GM18870 (cell line): ENCODE results near the gene CLCNKB.
"Not testable (repeated sequence)": the region's sequence is repeated elsewhere in the genome, so short reads cannot be mapped to it uniquely, and the experiment has no call there.

Experiments
- ATAC-seq: cut with Tn5 transposase; IDR thresholded peaks from one replicate; pipeline ENCODE4 v1.9.1; 2021; ENCODE audit warnings: moderate library complexity; ENCODE audit not compliant: unreplicated experiment

Gene CLCNKB

DNA sequence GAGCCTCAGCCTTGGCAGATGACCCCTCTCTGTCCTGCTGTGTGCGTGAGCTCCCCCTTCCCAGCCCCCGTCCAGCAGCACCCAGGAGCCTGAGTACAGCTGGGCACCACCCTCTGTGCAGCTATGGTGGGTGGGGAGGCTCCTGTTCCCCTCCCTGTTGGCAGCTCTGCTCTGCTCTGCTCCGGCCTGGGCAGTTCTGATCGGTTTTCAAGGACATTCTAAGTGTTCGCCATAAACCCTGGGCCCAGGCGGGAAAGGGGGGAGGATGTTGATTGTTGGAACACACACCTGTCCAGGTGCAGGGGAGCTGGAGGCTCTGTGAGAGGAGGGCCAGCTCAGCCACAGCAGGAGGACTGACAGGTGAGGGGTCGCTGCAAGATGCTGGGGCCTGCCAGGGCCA, at the start of gene CLCNKB:
Gene CLCNKB, plus strand, starts transcription at position 262 of the 400 bp plus-strand sequence. CDS start 711 bp downstream, outside the sequence.
- no peak for ATAC-seq

DNA sequence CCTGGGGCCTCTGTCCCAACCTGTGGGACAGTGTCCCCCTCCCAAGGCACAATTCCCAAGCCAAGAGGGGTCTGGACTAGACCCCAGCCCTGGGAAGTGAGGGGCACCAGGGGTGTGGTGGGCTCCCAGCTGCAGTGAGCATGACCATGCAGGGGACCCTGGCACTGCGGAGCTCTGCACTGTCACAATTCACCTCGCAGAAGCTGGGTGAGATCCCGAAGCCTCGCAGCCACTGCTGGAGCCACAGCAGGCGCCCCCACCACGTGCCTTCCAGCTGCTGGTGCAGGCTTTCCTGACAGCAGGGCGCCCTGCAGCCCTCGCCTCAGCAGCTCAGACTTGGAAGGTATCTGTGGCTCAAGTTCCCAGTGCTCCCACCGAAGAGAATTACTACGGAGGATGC, 49.5 kb upstream of the CLCNKB start:
- no peak for ATAC-seq

DNA sequence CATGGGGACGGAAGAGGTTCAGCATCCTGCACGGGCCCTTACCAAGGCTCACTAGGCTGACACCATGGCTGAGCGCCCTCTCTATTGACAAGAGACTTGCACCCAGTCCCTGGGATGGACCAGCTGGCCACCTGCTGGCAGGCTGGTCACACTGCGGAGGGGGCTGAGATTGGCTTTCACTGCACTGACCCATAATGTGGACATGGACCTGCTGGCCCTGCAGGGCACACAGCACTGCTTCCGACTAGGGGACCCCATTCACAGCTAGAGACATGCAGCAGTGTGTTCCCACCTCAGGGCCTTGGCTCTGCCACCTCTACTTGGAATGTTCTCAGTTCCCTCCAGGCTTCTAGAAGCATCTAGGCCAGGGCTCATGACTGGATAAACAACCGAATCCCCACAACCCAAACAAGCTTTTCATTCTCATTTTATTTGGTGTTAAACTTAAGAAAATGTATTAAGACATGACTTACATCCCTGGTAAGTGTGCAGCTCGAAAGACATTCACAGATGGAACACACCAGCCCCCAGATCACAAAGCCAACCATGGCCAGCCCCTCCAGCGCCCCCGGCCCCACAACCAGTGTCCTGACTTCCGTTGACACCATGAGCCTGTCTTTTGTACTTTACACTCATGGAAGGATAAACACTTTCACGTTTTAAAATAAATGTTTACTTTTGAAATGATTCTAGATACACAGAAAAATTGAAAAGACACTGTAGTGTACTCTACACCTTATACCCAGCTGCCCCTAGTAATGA, 48.8 kb upstream of the CLCNKB start:
- ATAC-seq, result no peak

DNA sequence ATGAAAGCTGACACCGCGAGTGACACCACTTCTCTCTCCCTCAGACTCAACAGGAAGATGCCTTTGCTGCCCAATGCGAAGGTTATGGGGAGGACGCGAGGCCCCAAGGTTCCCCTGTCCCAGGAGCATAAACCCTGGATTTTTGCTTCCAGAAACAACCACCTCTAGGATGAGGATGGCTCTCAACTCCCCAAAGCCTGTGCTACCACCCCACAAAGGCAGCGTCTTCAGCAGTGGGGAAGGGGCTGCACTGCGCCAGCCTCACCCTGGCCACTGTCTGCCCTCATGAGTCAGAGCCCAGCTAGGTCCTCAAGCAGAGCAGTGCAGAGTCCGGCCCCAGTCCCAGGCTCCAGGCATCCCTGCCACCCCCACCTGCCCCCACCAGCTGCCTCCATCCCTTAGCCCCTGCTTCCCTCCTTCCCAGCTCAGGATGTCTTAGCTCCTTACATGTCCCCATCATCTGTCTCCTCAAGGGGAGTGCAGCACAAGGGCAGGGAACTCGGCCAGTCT, 46.5 kb upstream of the CLCNKB start:
- no peak for ATAC-seq

DNA sequence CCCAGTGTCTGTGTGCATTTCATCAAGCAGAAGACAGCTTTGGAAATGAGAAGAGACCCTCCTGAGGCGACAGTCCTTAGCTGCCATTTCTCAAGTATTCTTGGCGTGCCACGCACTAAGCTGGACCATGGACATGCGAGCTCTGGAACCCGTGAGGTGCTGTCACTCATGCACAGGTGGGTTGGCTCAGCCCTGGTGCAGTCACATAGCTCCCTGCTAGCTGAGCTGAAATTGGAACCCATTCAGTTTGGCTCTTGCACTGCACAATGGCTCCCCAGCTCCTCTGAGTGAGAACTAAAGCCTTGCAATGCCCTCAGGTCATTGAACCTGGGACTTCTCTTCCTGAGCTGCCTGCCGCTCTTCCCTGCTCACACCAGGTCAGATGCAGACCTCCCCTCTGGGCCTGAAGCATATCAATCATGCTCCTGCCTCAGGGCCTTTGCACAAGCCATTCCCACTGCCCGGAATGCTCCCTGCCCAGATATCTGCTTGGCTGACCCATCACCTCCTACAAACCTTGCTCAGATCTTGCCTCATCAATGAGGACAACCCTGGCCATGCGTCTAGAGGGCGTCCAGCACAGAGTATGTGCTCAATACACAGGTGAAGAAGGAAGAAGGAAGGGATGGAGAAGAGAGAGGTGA, 45.8 kb upstream of the CLCNKB start:
- no peak for ATAC-seq

DNA sequence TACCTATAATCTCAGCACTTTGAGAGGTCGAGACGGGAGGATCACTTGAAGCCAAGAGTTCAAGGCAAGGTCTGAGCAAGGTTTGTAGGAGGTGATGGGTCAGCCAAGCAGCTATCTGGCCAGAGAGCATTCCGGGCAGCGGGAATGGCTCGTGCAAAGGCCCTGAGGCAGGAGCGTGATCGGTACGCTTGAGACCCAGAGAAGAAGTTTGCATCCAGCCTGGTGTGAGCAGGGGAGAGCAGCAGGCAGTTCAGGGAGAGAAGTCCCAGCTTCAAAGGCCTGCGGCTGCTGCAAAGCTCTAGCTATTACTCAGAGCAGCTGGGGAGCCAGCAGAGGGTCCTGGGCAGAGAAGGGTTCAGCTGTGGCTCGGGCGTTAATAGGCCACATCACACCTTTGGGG, 44.7 kb upstream of the CLCNKB start:
- ATAC-seq, result no peak

DNA sequence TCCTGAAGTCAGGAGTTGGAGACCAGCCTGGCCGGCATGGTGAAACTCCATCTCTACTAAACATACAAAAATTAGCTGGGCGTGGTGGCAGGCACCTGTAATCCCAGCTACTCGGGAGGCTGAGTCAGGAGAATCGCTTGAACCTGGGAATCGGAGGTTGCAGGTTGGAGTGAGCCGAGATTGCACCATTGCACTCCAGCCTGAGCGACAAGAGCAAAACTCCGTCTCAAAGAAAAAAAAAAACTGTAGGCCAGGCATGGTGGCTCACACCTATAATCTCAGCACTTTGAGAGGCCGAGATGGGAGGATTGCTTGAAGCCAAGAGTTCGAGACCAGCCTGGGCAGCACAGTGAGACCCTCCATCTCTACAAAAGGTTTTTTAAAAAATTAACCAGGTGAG, 42.3 kb upstream of the CLCNKB start:
- ATAC-seq, result not testable (repeated sequence)

DNA sequence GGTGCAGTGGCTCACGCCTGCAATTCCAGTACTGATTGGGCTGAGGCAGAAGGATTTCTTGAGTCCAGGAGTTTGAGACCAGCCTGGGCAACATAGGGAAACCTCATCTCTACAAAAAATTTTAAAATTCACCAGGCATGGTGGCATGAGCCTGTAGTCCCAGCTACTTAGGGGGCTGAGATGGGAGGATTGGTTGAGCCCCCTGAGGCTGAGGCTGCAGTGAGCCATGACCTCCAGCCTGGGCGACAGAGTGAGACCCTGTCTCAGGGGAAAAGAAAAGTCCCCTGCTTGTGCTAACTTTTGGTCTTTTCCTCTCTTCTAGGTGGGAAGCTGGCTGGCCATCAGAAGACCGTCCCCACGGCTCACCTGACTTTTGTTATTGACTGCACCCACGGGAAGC, 38.0 kb upstream of the CLCNKB start:
- ATAC-seq, result no peak

DNA sequence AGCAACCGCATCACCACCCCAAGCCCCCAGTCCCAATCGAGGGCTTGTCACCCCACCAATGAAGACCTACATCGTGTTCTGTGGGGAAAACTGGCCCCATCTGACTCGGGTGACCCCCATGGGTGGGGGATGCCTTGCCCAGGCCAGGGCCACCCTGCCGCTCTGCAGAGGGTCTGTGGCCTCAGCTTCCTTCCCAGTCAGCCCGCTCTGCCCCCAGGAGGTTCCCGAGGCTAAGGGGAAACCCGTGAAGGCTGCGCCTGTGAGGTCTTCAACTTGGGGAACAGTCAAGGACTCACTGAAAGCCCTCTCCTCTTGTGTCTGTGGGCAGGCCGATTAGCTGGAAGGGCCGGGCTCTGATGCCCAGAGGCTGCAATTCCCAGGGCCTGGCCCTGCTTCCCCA, 37.6 kb upstream of the CLCNKB start:
- ATAC-seq, result no peak

DNA sequence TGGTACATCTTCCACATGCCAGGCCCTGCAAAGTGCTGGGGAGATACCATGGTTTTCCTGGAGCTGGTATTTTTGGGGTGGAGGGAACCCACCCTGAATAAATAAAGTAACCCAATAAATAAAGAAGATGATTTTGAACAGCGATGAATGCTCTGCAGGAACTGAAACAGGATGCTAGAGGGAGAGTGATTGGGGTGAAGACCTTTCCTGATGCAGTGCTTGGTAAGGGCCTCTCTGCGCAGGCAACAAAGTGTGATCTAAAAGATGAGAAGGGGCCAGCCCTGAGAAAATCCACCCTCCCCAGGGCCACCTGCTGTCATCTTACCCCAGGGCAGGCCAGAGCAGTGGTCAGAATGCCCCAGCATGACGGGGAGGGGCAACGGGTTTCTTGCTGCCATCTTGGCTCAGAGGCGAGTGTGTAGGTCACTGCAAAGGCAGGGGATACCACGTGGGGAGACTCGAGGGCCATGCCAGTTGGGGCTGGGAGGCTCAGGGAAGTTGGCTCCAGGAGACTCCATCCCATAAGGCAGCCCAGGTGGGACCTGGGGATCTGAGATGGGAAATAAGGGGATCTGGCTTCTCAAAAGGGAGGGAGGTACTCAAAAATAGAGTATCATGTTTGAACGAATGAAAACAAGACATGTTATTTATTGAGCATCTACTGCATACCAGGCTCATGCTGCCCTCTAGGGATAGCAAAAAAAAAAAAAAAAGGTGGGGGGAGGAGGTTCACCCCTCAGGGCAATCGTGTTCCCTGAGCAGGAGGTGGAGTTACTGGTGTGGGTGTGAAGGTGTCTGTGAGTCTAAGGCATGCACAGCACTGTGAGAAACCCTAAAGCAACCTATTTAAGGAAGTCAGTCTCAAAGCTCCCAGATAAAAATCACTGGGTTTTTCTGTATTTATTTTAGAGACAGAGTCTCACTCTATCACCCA, 36.8 kb upstream of the CLCNKB start:
- ATAC-seq, result no peak

DNA sequence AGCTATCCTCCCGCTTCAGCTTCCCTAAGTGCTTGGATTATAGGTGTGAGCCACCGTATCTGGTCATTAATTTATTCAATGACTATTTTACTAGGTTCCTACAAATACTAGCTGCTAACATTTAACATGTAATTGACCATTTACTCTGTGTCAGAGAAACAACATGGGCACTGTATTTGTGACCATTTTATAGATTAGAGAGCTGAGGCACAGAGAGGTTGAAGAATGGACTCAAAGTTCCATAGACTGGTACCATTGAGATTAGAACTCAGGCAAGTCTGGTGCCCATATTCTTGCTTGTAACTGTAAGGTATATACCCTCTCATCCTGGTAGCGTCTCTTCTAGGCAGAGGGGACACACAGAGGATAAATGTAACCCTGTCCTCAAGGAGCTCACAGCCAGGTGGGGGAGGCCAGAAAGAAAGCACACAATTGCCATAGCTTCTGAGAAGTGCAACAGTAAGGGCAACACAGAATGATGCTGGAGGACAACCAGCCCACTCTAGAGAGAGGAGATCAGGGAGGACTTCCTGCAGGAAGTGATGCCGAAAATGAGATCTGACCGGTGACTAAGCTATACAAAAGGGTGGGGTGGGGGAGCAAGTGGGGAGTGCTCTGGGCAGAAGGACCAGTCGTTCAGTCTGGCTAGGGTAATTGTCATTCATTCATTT, 35.8 kb upstream of the CLCNKB start:
- ATAC-seq, result no peak

DNA sequence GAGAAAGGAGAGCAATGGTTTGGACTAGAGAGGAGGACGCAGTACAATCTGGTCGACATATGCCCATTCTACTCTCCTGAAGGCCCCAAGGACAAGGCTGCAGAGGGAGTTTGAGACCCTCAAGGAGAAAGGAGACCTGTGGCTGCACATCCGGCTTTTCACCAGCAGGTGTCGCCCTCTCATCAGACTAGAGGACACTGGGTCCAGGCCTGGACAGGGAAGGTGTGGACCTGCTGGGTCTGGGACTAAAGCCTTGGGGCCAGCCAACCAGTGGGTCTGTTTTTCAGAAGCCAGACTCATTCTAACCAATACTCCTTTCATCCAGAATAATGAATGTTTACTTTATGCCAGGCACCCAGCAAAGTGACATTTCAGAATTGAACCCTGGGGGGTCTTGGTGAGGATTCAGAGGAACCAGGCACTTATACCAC, 34.5 kb upstream of the CLCNKB start:
- ATAC-seq, result no peak

DNA sequence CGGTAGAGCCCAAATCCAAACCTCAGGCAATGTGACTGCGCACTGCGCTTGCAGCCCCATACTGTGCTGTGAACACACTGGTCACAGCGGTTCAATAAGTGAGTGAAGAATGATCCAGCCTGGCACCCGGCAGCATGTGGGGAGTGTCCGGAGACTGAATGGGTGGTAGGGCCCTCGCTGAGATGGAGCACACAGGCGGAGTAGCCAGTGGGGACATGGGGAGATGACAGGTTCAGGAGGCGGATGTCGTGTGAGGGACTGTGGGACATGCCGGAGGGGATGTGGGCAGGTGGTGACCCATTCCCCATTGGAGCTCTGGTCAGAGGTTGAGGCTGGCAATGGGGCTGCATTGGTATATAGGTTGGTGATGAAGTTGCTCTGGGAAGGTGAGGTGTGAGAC, 33.9 kb upstream of the CLCNKB start:
- no peak for ATAC-seq

DNA sequence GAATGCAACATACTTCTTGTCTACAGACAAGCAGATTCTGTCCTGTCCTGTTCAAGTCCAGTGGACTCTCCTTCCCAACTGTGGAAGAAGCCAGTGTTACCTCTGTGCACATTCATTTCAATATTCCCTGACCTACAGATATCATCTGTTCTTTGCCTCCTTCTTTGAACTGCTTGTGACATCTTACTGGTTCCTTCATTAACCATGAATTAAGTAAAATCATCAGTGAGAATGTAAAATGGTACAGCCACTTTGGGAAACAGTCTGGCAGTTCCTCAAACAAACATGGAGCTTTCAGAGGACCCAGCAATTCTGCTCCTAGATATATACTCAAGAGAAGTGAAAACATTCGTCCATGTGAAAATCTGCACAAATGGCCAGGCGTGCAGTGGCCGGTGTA, 32.7 kb upstream of the CLCNKB start:
- ATAC-seq, result no peak

DNA sequence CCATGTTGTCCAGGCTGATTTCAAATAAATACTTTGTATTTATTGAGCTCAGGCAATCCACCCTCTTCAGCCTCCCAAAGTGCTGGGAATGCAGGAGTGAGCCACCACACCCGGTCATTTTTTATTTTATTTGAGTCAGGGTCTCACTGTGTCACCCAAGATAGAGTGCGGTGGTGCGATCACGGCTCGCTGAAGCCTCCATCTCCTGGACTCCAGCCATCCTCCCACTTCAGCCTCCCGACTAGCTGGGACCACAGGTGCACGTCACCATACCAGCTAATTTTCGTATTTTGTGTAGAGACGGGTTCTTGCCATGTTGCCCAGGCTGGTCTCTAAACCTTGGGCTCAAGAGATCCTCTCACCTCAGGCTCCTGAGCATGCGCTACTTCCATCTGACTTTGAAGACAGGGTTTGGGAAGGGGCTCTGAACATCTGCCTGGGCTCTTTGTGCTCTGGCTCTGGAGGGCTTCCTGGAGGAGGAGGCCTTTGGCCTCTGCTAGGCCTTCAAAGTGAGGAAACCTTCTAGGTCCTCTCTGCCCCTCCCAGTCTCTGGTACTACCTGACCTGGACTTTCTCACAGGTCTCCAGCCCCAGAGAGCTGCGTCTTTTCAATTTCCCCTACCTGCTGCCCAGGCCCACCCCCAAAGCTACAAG, 31.5 kb upstream of the CLCNKB start:
- no peak for ATAC-seq

DNA sequence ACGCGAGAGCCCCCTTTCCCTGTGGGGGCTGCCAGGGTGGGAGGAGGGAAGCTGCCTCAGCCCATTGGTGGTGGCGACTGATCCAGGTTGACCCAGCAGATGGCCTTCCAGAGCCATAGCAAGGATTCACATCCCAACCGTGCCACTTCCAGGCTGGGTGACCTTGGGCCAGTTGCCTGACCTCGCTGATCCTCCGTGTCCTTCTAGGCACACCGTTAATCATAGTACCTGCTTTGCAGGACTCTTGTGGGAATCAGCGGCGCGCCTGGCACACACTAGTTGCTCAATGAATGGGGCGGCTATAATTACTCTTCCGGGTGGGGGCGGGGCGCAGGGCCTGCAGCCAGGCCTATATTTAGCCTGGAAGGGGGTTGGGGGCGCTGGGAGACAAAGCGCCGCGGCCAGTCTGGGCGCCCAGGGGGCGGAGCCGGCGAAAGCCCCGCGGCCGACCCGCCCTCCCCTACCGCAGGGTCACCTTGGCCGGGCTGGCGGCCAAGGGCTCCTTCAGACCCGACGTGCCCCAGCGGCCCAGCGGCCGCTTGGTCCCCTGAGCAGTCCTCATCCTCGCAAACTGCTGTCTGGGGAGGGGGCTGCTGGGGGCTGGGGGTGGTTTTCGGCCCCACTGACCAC, 30.9 kb upstream of the CLCNKB start:
- ATAC-seq, result no peak

DNA sequence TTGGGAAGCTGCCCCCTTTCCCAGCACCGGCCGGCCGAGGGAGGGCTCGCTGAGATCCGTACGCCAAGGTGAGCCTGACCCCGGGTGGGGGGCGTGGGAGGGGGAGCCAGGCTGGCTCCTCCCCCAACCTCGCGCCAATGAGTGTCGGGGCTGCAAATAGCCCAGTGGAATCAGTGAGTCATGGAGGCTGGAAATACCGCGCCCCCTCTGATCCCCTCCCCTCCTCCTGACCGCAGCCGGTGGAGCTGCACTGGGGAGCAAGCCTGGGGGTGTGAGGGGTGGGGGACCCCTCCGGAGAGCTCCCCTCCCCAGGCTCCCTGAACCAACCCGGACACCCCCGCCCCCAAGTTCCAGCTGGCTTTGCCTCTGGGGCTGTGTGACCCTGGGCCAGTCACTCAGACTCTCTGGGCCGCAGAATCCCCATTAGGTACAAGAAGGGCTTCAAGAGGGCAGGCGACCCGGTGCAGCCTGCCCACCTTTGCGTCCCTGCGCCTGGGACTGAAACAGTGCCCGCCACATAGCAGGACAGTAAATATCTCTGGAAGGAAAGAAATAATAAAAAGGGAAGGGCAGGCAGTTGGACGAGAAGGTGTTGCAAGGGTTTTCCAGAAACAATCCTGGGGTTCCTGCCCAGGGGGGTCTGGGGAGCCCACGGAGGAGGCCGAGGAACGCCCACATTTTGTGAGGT, 30.2 kb upstream of the CLCNKB start:
- ATAC-seq, result no peak

DNA sequence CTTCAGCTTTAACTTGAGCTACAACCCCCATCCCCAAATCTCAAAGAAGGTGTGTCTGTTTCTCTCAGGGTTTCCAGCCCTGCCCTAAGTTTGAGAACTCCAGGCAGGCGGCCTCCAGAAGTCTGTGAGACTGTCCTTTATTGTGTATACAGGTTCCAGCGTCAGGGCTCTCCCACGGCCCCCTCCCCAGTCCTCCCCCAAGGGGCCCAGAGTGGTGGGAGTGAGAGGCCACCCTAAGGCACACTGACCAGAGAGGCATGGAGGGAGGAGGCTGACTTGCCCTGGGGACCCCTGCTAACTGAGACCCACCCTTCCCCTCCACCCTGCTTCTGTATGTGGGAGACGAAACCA, 29.7 kb upstream of the CLCNKB start:
- no peak for ATAC-seq
